ENCODE measurements around the gene NUDT14.

GRCh38 chr14:105184461-105184860, 3.3 kb upstream of the NUDT14 start:
- TF ChIP-seq POLR2A (IDR thresholded peaks at IDR 0.05) (no peak), CTCF (IDR thresholded peaks at IDR 0.05) (no peak)
